ENCODE measurements around the gene ACSBG1.

DNA sequence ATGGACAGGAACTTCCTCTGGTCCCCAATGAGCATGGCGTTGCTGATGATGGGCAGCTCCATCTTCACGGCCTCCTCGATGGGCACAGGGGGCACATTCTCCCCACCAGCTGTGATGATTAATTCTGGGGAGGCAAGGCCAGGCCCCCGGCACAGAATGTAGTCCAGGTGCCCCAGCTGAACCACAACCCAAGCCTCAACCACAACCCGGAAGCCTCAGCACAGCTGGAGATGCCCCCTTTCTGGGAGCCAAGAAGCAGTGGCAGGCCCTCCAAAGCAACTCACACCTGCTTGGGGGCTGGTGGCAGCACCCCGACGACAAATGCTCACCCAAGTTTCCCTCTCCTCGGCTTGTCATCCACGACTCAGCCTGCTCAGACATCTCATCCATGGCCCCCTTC, 60.0 kb downstream of the ACSBG1 start:
- TF ChIP-seq, protein P1, sequence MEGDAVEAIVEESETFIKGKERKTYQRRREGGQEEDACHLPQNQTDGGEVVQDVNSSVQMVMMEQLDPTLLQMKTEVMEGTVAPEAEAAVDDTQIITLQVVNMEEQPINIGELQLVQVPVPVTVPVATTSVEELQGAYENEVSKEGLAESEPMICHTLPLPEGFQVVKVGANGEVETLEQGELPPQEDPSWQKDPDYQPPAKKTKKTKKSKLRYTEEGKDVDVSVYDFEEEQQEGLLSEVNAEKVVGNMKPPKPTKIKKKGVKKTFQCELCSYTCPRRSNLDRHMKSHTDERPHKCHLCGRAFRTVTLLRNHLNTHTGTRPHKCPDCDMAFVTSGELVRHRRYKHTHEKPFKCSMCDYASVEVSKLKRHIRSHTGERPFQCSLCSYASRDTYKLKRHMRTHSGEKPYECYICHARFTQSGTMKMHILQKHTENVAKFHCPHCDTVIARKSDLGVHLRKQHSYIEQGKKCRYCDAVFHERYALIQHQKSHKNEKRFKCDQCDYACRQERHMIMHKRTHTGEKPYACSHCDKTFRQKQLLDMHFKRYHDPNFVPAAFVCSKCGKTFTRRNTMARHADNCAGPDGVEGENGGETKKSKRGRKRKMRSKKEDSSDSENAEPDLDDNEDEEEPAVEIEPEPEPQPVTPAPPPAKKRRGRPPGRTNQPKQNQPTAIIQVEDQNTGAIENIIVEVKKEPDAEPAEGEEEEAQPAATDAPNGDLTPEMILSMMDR (IDR thresholded peaks at IDR 0.05; ENCODE audit: low read length), result no peak
- TF ChIP-seq EZH2 (optimal IDR thresholded peaks at IDR 0.05; ENCODE audit: low read depth, low read length) (no peak), EZH2phosphoT487 (IDR thresholded peaks at IDR 0.05; ENCODE audit: low read length) (no peak)

All from MM.1S (cell line).